K562 (cell line): ENCODE data around the gene SLC5A3.

Experiments used
- CBX2 ChIP-seq: fragments of 200-600 bp; sonication (generic); IDR thresholded peaks from one replicate; pipeline ENCODE4 v1.6.1; 2012; ENCODE audit warnings: mild to moderate bottlenecking, low read length, inconsistent platforms; ENCODE audit not compliant: insufficient read depth, poor library complexity, severe bottlenecking
- EWSR1 ChIP-seq: fragments of 450-650 bp; IDR thresholded peaks from 2 replicates; pipeline ENCODE4 v1.6.1; 2018; ENCODE audit warnings: borderline replicate concordance, mild to moderate bottlenecking, low read depth, moderate library complexity; ENCODE audit not compliant: partially characterized antibody
- EZH2 ChIP-seq: IDR thresholded peaks from 2 replicates; pipeline ENCODE4 v1.6.1; 2012; ENCODE audit warnings: low read depth, mild to moderate bottlenecking, inconsistent platforms, low read length, borderline replicate concordance
- GTF3C2 ChIP-seq: IDR thresholded peaks from 3 replicates; pipeline ENCODE4 v1.6.1; 2011; ENCODE audit warnings: borderline replicate concordance, mild to moderate bottlenecking, moderate library complexity; ENCODE audit not compliant: insufficient read length; ENCODE audit errors: extremely low read depth
- SLC30A9 ChIP-seq: fragments of 250-450 bp; sonication (Bioruptor Pico); IDR thresholded peaks from 2 replicates; pipeline ENCODE4 v1.8.0; 2022; ENCODE audit warnings: mild to moderate bottlenecking, moderate library complexity
- SP1 ChIP-seq: sonication (generic); formaldehyde crosslinking; IDR thresholded peaks from 2 replicates; pipeline ENCODE4 v1.8.1; 2022; ENCODE audit warnings: mild to moderate bottlenecking, missing genetic modification reagents
- ZC3H4 ChIP-seq: sonication (generic); formaldehyde crosslinking; IDR thresholded peaks from 2 replicates; pipeline ENCODE4 v1.9.0; 2021; ENCODE audit warnings: missing genetic modification reagents, borderline replicate concordance
- ZNF512 ChIP-seq: IDR thresholded peaks from 2 replicates; pipeline ENCODE4 v1.6.1; 2016; ENCODE audit warnings: missing genetic modification characterization, missing compliant biosample characterization
- TF ChIP-seq, protein P1 (sequence below): fragments of 250-450 bp; sonication (Bioruptor Pico); IDR thresholded peaks from 2 replicates; pipeline ENCODE4 v1.5.0; 2021; ENCODE audit warnings: mild to moderate bottlenecking, moderate library complexity

DNA sequence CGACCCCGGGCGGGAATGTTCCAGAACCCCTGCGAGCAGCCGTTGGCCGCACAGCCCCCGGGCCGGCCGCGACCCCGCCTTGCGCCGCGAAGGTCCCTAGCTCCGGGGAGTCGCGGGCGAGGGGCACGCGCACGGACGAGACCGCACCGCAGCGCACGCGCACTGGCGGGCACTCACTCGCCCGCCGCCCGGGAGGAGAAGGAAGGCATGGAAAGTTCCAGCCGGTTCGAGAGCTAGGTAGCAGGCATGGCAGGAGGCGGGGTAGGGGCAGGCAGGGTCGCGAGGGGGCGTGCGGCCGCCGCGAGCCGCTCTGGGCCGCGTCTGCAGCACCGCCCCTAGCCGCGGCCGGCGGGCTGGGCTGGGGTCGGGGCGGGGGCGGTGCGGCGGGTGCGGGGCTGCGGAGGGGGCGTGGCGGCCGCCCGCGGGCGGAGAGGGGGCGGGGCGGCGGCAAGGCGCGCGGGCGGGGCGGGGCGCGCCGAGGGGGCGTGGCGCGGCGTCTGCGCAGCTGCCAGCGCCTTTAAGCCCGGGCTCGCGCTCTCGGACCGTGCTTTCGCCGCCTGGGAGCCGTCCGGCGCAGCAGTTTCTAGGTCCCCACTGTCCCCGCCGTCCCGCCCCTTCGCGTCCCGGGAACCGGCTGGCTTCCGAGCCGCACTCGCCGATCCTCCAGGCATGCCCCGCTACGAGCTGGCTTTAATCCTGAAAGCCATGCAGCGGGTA is at the start of gene SLC5A3, which contains the start of gene MRPS6:
- no peak for TF ChIP-seq SLC30A9 (CRISPR knock-in tag)
- TF ChIP-seq, protein P1, sequence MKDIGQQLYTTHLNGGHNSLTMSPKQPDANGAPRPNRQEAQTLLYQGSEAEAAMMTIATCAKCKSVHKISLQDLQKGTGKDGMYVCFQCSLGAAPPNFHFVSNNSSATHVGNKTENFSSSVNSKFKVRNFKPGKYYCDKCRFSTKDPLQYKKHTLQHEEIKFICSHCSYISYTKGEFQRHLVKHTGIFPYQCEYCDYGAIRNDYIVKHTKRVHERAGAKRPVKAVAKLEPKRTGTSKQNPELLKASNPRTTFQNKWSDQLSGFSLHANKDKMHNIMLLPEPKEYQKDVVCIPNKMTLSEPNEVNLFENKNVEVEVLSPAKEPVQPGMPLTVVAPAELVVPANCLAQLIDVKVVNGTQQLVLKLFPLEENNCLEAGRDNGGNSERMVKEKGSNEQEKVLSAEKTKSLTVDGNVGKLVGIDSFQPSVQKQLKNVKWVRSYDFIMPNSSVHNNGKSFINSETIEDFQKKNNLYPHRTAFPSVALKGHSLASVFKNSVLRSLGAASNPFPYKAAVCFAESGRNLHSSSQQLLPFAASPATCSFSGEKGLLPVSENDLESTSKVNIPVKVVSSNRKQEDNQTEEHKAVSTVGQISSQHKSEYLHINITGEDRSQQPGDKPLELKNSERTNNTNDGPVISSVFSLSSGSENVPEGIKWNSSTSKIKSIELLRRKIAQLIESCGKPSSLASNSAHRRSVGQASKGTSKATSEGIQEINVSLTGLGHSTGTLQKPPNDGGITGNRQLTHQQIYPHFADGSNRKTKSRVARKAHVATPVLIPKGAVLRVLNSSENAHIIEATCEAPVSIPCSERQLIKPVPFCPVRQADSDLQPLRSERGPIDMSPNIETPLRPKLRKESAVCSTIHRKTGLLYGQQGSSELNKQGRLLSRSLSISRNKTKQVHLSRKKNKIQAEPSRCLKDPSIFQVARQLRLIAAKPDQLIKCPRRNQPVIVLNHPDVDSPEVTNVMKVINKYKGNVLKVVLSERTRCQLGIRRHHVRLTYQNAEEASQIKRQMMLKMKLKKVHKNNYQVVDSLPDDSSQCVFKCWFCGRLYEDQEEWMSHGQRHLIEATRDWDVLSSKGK (CRISPR knock-in tag) = no peak
- no peak for TF ChIP-seq GTF3C2
- TF ChIP-seq ZNF512 (tag) = no peak
- TF ChIP-seq EWSR1 = no peak
- peak; percentile 66; the same call in 1 of the 2 replicates for TF ChIP-seq SP1 (CRISPR knock-in tag)
- no peak for TF ChIP-seq ZC3H4 (CRISPR knock-in tag)
- no peak for TF ChIP-seq CBX2
- TF ChIP-seq EZH2 = no peak
